GM19463 (cell line): ENCODE data around the gene AZI2.

Source experiments
- ATAC-seq: cut with Tn5 transposase; IDR thresholded peaks from one replicate; pipeline ENCODE4 v1.9.1; 2021; ENCODE audit warnings: mild to moderate bottlenecking, moderate library complexity; ENCODE audit not compliant: unreplicated experiment

The AZI2 gene, protein sequence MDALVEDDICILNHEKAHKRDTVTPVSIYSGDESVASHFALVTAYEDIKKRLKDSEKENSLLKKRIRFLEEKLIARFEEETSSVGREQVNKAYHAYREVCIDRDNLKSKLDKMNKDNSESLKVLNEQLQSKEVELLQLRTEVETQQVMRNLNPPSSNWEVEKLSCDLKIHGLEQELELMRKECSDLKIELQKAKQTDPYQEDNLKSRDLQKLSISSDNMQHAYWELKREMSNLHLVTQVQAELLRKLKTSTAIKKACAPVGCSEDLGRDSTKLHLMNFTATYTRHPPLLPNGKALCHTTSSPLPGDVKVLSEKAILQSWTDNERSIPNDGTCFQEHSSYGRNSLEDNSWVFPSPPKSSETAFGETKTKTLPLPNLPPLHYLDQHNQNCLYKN

DNA sequence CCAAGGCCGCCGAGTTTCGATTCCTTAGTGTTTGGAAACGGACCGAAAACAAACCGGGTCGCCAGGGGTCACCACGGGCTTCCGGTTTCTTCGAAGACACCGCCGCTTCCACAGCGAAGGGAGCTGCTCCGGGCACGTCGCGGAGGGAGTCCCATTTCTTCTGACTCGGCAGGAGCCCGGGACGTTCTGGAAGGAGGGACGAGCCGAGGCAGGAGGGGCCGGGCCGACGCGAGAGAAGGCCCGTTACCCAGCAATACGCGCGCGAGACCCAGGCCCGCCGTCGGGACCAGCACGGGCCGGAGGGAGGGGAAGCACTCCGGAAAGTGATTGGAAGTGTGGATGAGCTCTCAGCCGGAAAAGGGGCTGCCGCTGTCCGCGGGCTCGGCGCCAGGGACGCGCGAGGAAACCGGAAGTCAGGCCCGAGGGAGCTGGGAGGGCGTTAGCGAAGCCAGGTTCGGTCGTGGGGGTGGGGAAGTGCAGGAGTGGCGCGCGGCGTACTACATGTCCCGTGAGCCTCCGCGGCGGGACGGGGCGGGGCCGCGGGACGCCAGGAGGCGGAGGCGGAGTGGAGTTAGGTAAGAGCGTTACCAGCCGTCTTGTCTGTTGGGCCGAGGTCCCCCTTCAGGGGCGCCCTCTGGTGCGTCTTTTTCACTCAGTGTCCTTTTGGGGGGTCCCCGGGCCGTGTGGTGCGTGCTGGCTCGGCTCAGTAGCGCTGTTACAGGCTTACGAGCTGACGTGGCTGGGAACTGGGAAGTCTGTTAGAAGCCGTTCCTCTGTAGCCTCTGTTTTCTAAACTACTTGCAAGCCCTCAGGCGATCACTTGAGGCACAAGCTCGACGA is at the start of gene AZI2, which contains the start of gene ZCWPW2:
TSS of gene AZI2 (minus strand) at position 196 of the 840 bp plus-strand sequence. CDS start 8,207 bp downstream, outside the sequence.
TSS of gene ZCWPW2 (plus strand) at position 93 of the 840 bp plus-strand sequence. CDS start 64,348 bp downstream, outside the sequence.
- ATAC-seq: peak; percentile 89

DNA sequence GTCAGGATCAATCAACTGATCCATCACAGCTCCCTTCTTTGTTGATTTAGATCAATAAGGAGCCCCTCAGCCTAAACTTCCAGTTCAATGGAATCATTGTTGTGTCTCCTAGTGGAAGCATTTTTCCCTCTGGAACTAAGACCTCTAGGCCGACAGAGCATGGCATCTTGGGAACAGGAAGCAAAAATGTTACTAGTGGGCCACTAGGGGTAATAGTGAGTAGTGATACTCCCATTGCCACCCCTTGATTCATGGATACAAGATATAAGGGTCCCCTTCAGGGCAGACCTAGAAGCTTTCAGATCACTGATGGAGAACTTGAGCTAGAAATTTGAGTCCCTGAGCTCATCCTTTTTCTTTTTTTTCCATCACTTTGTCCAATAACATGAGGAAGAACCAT is 40.4 kb upstream of the AZI2 start:
- ATAC-seq: no peak

DNA sequence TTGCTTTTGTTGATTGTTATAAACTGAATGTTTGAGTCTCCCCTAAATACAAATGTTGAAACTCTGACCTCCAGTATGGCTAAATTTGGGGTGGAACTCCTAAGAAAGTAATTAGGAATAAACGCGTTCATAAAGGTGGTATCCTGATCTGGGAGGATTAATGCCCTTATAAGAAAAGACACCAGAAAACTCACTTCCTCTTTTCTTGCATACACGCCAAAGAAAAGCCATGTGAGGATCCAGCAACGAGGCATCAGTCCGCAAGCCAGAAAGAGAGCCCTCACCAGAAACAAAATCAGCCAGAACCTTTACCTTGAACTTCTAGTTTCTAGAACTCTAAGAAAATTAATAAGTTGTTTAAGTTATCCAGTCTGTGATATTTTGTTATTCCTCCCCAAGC is 37.4 kb upstream of the AZI2 start:
- ATAC-seq: no peak

DNA sequence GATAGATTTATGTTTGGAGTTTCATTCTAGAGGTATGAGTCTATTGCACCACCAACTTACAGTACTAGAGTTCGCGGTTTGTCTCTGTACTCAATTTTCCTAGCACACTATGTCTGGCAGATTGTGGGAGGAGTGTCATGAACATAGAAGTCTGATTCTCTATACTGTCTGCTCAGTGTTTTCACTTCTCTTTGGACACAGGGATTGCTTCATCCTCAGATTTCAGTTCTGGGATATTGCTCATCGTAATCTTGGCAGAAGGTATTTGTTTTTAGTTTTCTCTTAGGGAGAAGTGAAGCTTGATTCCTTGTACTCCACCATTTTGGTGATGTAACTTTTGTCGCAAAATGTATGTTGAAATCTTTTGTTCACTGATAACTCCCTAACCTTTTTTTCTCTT is 27.8 kb upstream of the AZI2 start:
- no peak for ATAC-seq

DNA sequence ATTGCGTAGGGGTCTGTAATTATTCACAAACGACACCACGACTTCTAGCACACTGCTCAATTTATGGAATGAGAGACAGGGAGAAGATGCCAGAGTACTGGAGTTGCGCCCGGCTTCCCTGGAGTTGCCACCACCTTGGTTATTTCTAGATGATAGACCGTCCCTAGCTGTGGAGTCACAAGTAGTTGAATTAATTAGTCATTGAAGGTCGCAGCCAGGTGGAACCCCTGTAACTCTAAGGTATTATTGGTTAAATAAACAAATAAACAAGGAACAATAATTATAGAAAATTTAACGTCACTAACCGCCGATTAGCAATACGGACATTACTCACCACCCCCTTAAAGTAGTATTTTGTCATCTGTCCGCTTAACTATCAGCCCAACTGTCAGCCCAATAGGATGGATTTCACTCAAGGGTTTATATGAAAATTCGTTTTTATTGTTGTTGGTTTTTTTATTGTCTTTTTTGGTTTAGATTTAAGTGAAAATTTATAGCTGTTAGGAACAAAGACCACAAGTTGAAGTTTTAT is 911 bp upstream of the AZI2 start:
- peak; percentile 0 for ATAC-seq

DNA sequence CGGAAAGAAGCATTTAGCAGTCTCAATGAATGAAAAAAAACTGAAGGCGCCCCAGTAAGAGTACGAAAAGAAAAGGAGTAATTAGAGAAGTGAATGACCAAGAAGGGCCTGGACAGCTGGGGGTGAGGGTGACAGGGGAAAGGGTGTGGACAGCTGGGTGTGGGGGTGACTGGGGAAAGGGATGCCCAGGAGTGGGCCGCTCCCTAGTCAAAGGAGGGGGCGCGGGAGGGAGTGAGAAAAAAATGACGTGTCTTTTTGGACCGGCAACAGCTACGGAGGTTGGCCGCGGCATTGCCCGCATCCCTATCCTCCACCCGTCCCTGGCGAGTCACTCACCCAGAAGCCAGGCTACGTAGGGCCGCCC is 377 bp downstream of the AZI2 start:
- ATAC-seq: no peak

DNA sequence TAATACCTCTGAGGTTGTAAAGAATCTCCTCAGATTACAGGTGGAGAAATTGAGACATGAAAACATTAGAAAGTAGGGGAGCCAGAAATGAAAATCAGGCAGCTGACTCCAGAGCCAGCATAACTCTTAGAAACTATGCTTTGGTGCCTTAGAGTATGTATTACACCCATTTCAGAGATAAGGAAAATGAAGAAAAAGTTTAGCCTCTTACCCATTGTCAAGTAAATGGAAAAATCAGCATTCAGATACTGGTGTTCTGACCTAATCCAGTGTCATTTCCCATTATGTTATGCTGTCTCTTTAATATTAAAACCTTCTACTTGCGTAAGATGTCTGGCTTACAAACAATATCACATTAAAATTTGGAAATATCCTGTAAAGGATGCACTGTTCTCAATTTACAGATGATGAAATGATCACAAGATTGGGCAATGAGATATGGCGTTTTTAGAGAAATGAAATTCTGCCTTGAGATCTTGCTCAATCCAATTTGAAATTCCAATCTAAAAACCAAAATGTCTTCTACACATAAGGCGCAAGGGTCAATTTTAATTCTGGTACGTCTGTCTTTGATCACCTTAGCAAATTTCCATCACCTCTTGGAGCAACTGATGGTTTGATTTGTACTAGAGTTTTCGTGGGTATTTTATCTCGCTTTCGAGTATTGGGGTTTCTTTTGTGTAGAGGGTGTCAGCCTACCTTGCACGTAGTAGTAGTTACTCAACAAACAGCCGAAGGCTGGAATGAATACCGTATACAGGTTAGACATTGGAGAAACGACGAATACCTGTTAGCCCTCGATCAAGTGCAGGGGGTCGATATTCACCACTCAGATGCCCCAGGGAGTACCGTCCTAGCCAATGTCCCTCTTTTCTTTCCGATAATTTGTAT is 1.0 kb downstream of the AZI2 start:
- no peak for ATAC-seq

DNA sequence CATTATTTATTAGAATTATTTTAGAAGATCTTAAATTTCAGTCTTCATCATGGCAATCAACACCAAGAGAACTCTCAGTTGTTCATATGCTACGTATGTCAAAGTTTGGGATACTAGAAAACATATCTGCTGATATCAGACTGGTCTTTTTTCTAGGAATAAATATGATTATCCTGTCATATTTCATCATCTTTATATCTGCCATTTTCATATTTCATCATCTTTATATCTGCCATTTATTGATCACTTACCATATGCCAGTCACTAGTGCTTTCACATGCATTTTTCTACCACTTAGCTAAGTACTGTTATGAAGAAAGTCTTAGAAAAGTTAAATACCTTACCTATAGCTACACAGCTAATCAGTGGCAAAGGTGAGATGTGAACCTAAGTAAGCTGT is 2.9 kb downstream of the AZI2 start:
- no peak for ATAC-seq

DNA sequence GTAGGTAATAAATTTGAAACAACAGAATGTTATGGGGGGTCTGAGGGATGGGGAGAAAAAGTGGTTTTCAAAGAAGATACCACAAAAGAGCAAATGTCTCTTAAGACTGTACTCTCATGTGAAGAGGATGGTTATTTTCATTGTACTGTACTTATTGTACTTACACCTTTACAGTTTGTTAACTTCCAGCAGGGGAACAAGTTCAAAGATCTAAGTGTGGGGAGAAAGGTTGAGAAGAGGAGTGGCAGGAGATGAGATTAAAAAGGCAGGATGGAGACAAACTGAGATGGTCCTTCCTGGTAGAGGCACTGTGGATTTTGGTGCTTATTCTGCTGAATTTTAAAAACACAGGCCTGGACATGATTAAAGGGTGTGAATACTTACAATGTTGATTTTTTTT is 5.5 kb downstream of the AZI2 start:
- ATAC-seq: no peak

DNA sequence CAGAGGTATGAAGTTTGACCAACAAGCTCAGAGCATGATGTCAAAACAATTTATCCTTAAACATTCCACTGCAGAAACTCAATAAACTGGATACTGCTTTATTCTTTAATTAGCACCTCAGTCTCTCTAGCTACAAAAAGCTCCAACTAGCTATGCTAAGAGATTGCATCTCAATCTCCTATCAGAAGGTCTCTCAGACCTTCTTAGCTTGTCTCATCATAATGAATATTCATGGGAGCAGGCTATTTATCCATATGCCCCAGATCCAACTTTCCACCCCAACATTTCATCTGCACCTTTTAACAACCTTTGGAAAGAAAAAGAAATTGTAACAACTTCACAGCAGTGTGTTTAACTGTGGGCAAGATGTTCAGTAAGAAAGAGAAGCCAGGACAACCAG is 11.4 kb downstream of the AZI2 start:
- no peak for ATAC-seq

DNA sequence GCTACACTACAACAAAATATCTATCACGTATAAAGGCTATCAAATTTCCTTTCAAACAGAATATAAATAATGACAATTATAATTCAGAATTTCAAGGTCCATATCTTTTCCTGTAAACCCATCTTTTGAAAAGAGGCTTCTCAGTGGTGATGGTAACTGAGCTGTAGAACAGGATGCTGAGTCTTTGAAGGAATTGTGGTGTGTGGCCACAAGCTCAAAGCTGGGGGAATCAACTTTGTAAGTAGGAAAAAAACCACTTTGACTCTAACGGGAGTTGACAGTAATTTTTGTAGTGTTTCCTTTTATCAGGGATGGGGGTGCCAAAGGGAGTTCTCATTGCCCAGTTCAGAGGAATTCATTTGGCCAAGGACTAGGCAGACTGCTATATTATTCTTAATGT is 13.4 kb downstream of the AZI2 start:
- ATAC-seq: no peak

DNA sequence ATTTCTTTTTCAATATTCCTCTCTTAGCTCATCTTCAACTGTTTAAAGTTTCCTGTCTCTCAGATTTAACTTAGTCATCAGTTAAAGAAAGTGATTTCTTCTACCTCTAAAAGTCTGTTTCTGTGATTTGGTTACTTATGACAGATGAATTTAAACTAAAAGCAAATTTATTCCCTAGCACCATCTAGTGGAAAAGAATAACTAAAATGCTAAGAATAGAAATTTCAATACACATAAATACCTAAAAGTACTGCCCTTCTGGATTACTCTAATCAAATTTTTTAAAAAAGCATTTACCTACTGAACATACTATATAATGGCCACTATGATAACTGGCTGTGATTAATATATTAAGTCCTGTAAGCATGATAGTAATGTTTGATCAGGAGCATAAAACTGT is 14.1 kb downstream of the AZI2 start:
- no peak for ATAC-seq

DNA sequence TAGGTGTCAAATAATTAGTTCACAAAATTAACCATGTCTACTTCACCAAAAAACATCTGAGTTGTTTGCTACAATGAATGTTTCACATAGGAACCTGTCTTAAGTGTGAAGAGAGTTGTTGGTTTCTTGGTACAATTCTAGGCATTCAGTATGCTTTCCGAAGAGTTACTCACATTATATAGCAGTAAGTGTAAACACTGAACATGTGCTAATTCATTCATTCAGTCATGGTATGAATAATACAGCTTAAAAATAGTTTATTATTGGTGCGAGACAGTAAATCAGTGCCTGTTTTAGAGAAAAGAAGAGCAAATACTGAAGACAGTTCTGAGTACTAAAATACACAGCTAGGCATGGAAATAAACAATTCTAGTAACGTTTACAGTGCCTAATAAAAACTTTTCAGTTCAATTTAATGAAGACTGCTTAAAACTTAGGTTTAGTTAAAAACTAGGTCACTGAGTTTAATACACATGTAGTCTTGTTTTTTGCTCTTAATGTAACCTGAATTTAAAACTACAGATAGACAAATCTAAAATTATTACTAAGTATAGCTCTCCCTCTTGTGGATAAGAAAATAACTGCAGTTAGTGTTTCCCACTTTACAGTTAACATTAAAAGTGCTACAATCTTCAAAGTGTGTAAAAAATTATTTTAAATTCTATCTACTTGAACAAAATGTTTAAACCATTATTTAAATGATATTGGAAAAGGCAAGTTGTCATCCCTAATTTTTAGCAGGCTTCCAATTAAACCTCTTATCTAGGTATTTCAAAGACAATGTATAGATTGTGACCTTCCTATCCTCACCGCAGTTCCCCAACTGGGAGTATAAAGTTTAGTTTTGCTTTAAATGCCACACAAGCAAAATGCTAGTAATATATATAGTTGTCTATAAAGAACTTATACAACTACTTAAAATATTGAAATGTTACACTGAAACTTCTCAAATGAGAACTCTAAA is 20.2 kb downstream of the AZI2 start:
- ATAC-seq: no peak

DNA sequence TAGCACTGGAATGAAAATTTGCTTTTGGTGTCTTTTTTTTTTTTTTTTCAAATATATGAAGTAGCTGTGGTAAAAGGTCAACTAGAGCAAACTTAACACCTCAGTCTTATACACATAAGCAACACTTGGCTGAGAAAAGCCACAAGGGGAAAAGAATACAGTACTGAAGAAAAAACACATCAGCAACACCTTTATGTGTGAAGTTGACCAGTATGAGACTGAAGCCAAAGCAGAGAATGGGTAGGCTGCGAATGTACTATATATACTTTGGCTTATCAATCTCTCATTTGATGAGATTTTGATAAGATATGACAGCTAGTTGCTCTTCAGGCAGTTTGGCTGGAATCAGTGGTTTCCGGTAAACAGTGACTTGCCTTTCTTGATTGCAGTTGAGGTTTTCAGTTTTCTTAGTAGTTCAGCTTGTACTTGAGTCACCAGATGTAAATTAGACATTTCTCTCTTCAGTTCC is 22.1 kb downstream of the AZI2 start:
- peak; percentile 87 for ATAC-seq

DNA sequence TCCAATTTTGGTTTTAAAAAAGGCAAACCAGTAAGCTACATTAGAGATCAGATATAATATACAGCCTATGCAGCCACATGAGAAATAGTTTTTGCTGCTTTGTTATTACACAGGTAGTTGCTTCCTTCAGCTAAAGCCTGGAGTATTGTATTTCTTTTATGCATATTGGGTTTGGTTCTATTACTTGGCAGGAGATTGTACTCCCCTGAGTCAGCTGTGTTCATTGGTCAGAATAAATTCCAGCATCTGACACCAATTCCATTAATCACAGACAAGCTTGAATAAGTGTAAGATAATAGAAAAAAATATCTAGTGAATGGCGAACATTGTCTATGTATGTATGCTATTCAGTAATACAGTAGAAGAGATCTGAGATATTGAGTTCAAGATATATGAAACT is 26.2 kb downstream of the AZI2 start:
- ATAC-seq: no peak

DNA sequence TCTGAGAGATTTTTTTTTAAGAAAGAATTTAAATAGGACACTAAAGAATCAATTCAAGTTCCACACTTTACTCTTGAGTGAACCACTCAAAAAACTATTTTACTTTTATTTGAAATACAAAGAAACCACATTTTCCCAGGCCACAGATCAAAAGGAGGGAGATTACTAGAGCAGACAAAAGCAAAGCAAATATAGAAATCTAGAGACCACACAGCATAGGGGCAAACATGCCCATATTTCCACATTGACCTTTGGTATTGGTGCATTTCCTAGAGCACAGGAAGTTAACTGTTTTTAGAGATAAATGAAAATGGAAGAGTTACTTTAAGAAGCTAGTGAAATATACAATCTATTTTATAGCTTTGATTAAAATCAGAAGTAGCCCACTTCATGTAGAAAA is 27.6 kb downstream of the AZI2 start:
- no peak for ATAC-seq

DNA sequence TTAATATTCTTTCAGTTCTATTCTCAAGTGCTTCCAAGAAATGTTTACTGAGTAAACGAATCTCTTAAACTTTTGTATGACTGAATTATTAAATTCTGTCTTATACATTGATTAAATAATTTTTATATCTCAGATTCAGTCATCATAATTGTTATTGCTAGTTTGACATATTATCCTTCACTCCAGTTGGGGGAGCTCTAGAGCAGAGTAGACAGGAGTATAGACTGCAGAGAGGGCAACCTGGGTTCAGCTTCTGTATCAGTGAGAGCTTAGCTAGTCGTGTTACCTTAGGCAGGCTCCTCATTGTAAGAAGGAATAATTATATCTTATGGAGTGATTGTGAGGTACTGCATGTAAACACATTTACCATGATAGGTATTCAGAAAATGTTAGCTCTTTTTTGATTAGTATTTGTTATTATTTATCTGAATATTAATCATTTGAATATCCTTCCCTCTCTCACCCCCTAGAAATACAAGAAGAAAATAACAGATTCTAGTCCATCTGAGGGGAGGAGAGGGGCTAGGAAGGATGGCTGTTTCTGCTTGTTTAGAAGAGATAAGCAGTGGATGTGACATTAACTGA is 31.1 kb downstream of the AZI2 start:
- ATAC-seq: peak; percentile 92

DNA sequence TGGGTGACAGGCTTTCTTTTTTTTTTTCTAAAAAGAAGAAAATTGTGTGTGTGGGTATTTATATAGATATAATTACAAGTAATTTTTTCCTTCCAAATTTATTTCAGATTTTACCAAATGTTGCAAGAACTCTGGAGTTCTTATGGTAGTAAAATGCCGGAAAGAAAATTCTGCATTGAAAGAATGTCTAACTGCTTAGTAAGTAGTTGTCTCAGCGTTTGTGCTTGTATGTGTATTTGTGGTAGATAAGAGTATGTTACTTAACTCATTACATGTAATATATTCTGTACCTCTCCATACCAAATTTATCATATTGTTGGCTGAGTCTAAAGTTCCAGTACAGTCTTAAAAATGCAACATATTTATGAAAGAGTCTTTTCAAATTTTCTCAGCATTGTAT is 32.4 kb downstream of the AZI2 start:
- no peak for ATAC-seq

DNA sequence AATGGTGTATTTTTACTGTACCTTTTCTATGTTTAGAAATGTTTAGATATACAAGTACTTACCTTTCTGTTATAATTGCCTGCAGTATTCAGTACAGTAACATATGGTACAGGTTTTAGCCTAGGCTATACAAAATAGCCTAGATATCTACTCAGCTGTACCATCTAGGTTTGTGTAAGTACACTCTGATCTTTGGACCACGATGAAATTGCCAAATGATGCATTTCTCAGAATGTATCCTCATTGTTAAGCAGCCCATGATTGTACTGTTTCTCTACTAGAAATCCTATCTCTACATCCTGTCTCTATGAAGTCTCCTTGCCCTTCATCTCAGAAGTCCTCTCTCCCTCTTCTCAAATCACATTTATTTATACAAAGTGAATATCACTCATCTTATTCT is 32.9 kb downstream of the AZI2 start:
- ATAC-seq: no peak
